IMR-90 (cell line): ENCODE data around the gene CST7. TPM values are rescaled to one million over a fixed set of nuclear protein-coding genes. Genes with fewer than 3 reads are reported as not detected.

ENCODE experiments used
- ATAC-seq: fragments of 200-7000 bp; cut with Tn5 transposase; 2 replicates; pipeline ENCODE4 v1.9.1; 2020; ENCODE audit warnings: low read depth, mild to moderate bottlenecking, moderate library complexity
- BruUV-seq: library from RNA; stranded (reverse); fragments of 400-500 nt; replicated peaks from 2 replicates; lab custom pipeline; 2021; lab: Mats Ljungman, UMichigan
- CTCF ChIA-PET: fragments of 300-600 bp; formaldehyde crosslinking; extraction: SDS; loops from one replicate; lab custom pipeline; 2021; ENCODE audit warnings: antibody characterized with exemption; lab: Yijun Ruan, JAX
- POLR2A ChIA-PET: fragments of 300-600 bp; sonication (Branson Sonifier 250); formaldehyde crosslinking; loops from one replicate; lab custom pipeline; 2022; ENCODE audit warnings: antibody characterized with exemption; ENCODE audit not compliant: unreplicated experiment; lab: Charles Lee
- DNase-seq: peaks from one replicate; pipeline ENCODE4 v3.0.0; 2013
- H2AFZ ChIP-seq: replicated peaks from 2 replicates; pipeline ENCODE3; 2013; ENCODE audit warnings: low read length, mild to moderate bottlenecking; ENCODE audit not compliant: poor library complexity
- H2AK5ac ChIP-seq: 2 replicates; pipeline ENCODE4 v1.6.1; 2013; ENCODE audit warnings: low read depth, low read length, inconsistent platforms
- H2AK9ac ChIP-seq: replicated peaks from 2 replicates; pipeline ENCODE3; 2013; ENCODE audit warnings: mild to moderate bottlenecking, low read depth, low read length, moderate library complexity; ENCODE audit not compliant: poor library complexity
- H2BK120ac ChIP-seq: 2 replicates; pipeline ENCODE4 v1.6.1; 2013; ENCODE audit warnings: low read depth, low read length, inconsistent platforms
- H2BK15ac ChIP-seq: 3 replicates; pipeline ENCODE4 v1.6.1; 2013; ENCODE audit warnings: low read depth, low read length, inconsistent platforms
- H2BK20ac ChIP-seq: 2 replicates; pipeline ENCODE4 v1.6.1; 2013; ENCODE audit warnings: low read depth, mild to moderate bottlenecking, inconsistent platforms, low read length, moderate library complexity
- H2BK5ac ChIP-seq: 2 replicates; pipeline ENCODE4 v1.6.1; 2013; ENCODE audit warnings: mild to moderate bottlenecking, low read depth, low read length, inconsistent platforms; ENCODE audit not compliant: poor library complexity, severe bottlenecking
- H3K14ac ChIP-seq: replicated peaks from 2 replicates; pipeline ENCODE4 v1.6.1; 2013; ENCODE audit warnings: low read depth, low read length, inconsistent platforms
- H3K18ac ChIP-seq: 2 replicates; pipeline ENCODE4 v1.6.1; 2013; ENCODE audit warnings: low read depth, low read length, control low read depth
- H3K23ac ChIP-seq: 2 replicates; pipeline ENCODE4 v1.6.1; 2013; ENCODE audit warnings: low read depth, low read length, inconsistent platforms
- H3K27ac ChIP-seq: 2 replicates; pipeline ENCODE4 v1.5.1; 2013; ENCODE audit warnings: mild to moderate bottlenecking, control low read depth, low read length; ENCODE audit not compliant: insufficient read depth
- H3K27me3 ChIP-seq: 2 replicates; pipeline ENCODE4 v1.6.1; 2013; ENCODE audit warnings: low read length; ENCODE audit not compliant: control insufficient read depth, insufficient read depth
- H3K36me3 ChIP-seq: 2 replicates; pipeline ENCODE4 v1.6.1; 2013; ENCODE audit warnings: low read length, mixed read lengths; ENCODE audit not compliant: control insufficient read depth, insufficient read depth
- H3K4ac ChIP-seq: 2 replicates; pipeline ENCODE4 v1.6.1; 2013; ENCODE audit warnings: low read depth, low read length, inconsistent platforms
- H3K4me1 ChIP-seq: 2 replicates; pipeline ENCODE4 v1.6.1; 2013; ENCODE audit warnings: low read length, mixed read lengths; ENCODE audit not compliant: control insufficient read depth, insufficient read depth
- H3K4me2 ChIP-seq: 2 replicates; pipeline ENCODE4 v1.6.1; 2013; ENCODE audit warnings: low read depth, mild to moderate bottlenecking, control low read depth, low read length, moderate library complexity
- H3K4me3 ChIP-seq: 2 replicates; pipeline ENCODE4 v1.5.1; 2013; ENCODE audit warnings: low read depth, mild to moderate bottlenecking, control low read depth, low read length, moderate library complexity; ENCODE audit not compliant: insufficient read depth
- H3K56ac ChIP-seq: 2 replicates; pipeline ENCODE4 v1.6.1; 2013; ENCODE audit warnings: low read length, inconsistent platforms; ENCODE audit not compliant: insufficient read depth; ENCODE audit errors: extremely low read depth
- H3K79me1 ChIP-seq, 2 experiments: 2 replicates each; pipeline ENCODE4 v1.6.1; 2013; ENCODE audit warnings: low read length in 2 of 2, inconsistent platforms in 1 of 2, low read depth in 1 of 2
- H3K9ac ChIP-seq: 2 replicates; pipeline ENCODE4 v1.6.1; 2013; ENCODE audit warnings: low read depth, low read length, control low read depth
- H3K9me1 ChIP-seq: 2 replicates; pipeline ENCODE4 v1.6.1; 2013; ENCODE audit warnings: low read length, inconsistent platforms; ENCODE audit not compliant: insufficient read depth
- H3K9me3 ChIP-seq: 2 replicates; pipeline ENCODE4 v1.6.1; 2013; ENCODE audit warnings: low read length; ENCODE audit not compliant: control insufficient read depth, insufficient read depth
- H4K20me1 ChIP-seq: 2 replicates; pipeline ENCODE4 v1.6.1; 2013; ENCODE audit warnings: low read length, inconsistent platforms; ENCODE audit not compliant: insufficient read depth
- H4K5ac ChIP-seq: 2 replicates; pipeline ENCODE4 v1.6.1; 2013; ENCODE audit warnings: mild to moderate bottlenecking, low read depth, low read length, control low read depth
- H4K8ac ChIP-seq, 2 experiments: 2 replicates each; pipeline ENCODE4 v1.6.1; 2013; ENCODE audit warnings: low read depth in 2 of 2, low read length in 2 of 2, control low read depth in 1 of 2, inconsistent platforms in 1 of 2
- H4K91ac ChIP-seq: 2 replicates; pipeline ENCODE4 v1.6.1; 2013; ENCODE audit warnings: low read depth, low read length, inconsistent platforms; ENCODE audit not compliant: insufficient read depth
- BHLHE40 ChIP-seq: fragments of 150-350 bp; IDR thresholded peaks from 2 replicates; pipeline ENCODE4 v1.6.1; 2016; ENCODE audit warnings: mild to moderate bottlenecking, low read depth, low read length
- CTCF ChIP-seq: conservative IDR thresholded peaks from 2 replicates; pipeline ENCODE4 v1.5.1; 2012; ENCODE audit warnings: mild to moderate bottlenecking, low read depth, low read length, improper control_type of control experiment
- FOS ChIP-seq: fragments of 150-350 bp; IDR thresholded peaks from 2 replicates; pipeline ENCODE4 v1.6.1; 2016; ENCODE audit warnings: low read depth, low read length
- MAFK ChIP-seq: IDR thresholded peaks from 2 replicates; pipeline ENCODE4 v1.6.1; 2012; ENCODE audit warnings: low read depth, low read length, improper control_type of control experiment
- MXI1 ChIP-seq: IDR thresholded peaks from 2 replicates; pipeline ENCODE4 v1.6.1; 2012; ENCODE audit warnings: low read depth, mild to moderate bottlenecking, low read length, moderate library complexity, borderline replicate concordance
- NFE2L2 ChIP-seq: fragments of 150-350 bp; IDR thresholded peaks from 2 replicates; pipeline ENCODE4 v1.6.1; 2016; ENCODE audit warnings: low read depth, mild to moderate bottlenecking, low read length
- POLR2A ChIP-seq: IDR thresholded peaks from 2 replicates; pipeline ENCODE4 v1.6.1; 2012; ENCODE audit warnings: mild to moderate bottlenecking, low read depth, low read length
- RCOR1 ChIP-seq: IDR thresholded peaks from 2 replicates; pipeline ENCODE4 v1.6.1; 2012; ENCODE audit warnings: mild to moderate bottlenecking, low read length, improper control_type of control experiment; ENCODE audit not compliant: insufficient replicate concordance
- RFX5 ChIP-seq: IDR thresholded peaks from 2 replicates; pipeline ENCODE4 v1.8.0; 2012; ENCODE audit warnings: low read depth, mild to moderate bottlenecking, low read length, moderate library complexity
- WGBS, 2 experiments: methylation state at CpG; one replicate each; pipeline versions ENCODE4 v1.1.5 to v1.1.7; 2013; ENCODE audit warnings: missing lambda C conversion rate in 2 of 2; ENCODE audit not compliant: insufficient read length in 1 of 2; ENCODE audit errors: extremely low coverage in 2 of 2; 5-methylcytosine and 5-hydroxymethylcytosine counted together
- dilution Hi-C: fragments of 300-500 bp; cut with HindIII; formaldehyde crosslinking; loops from one replicate; pipeline ENCODE4 v1.14.3; 2018; ENCODE audit warnings: low sequenced_read_pairs; ENCODE audit not compliant: unreplicated experiment
- in situ Hi-C: fragments of 300-500 bp; cut with MboI; formaldehyde crosslinking; loops from 3 replicates; pipeline ENCODE4 v1.14.3; 2019; ENCODE audit warnings: low sequenced_read_pairs, inconsistent platforms, mixed read lengths
- intact Hi-C: fragments of 100-400 bp; cut with micrococcal nuclease; formaldehyde crosslinking; loops from 2 replicates; pipeline ENCODE4 v1.10.0; 2022
- polyA plus RNA-seq, 3 experiments: library from polyadenylated mRNA; depleted of rRNA; stranded (reverse); fragments of >200 nt; gene quantifications; 2 replicates each; pipeline ENCODE4 v1.2.3, GENCODE V29; 2012; ENCODE audit warnings: low replicate concordance in 1 of 3
- total RNA-seq: library from RNA; depleted of rRNA; stranded (reverse); fragments of >200 nt; gene quantifications from 2 replicates; pipeline ENCODE4 v1.2.3, GENCODE V29; 2012

CST7 gene
- total and polyA plus RNA-seq, 2 of the 4 experiments (the other 2 are of a cell fraction) = not detected

- Histone ChIP-seq H4K20me1 (no peaks in the 10 kb centered on the region), H3K4me2 (no peak overlapping the region), H2AK5ac (no peak overlapping the region), H3K9me1 (no peaks in the 10 kb centered on the region), H3K56ac (no peak overlapping the region), H3K4ac (no peak overlapping the region), H3K9ac (no peak overlapping the region), H2BK15ac (no peak overlapping the region), H2AK9ac (no peak overlapping the region), H3K4me1 (no peaks in the 10 kb centered on the region), H3K14ac (no peak overlapping the region), H3K27ac (no peak overlapping the region), H3K4me3 (no peak overlapping the region), H2BK20ac (no peak overlapping the region), H4K8ac (no peak overlapping the region), H3K79me1 (no peaks in the 10 kb centered on the region), H3K9me3 (no peaks in the 10 kb centered on the region), H4K5ac (no peak overlapping the region), H3K23ac (no peak overlapping the region), H4K91ac (no peak overlapping the region), H3K27me3 (peaks cover 4% of the 10 kb centered on the region; the same call in 1 of the 2 replicates), H2BK5ac (no peak overlapping the region), H3K36me3 (no peaks in the 10 kb centered on the region), H2AFZ (no peak overlapping the region), H2BK120ac (no peak overlapping the region), H3K18ac (no peak overlapping the region)
- no CpG with 5 or more reads among the region's 4 CpGs for WGBS, 2 experiments
- ATAC-seq = no peak
- dilution Hi-C loops (no loop called here), in situ Hi-C loops (loop anchor here (25.0 kb wide), 1 partner anchor 973 kb away; no protein-coding TSS in a partner anchor), intact Hi-C loops (no loop called here)
- TF ChIP-seq MAFK (no peak), MXI1 (no peak), CTCF (no peak), NFE2L2 (no peak), RFX5 (no peak), FOS (no peak), BHLHE40 (no peak), POLR2A (no peak), RCOR1 (no peak)
- CTCF ChIA-PET = no interaction called here
- POLR2A ChIA-PET = no interaction called here
- BruUV-seq = no TSS peak
- no peak for DNase-seq
Observed at GRCh38 chr20:24909861-24910260, 39.2 kb upstream of the CST7 start.
